NCI-H146 treated with DMSO at 0.1 percent for 48 hours (cell line): Measurements from ENCODE around the gene AKR1D1.

Experiments
- DNase-seq: peaks from one replicate; lab custom pipeline; 2025; ENCODE audit not compliant: unreplicated experiment; lab: John Stamatoyannopoulos, UW

Gene AKR1D1

GRCh38 chr7:138162236-138162635, 86.0 kb downstream of the AKR1D1 start:
- DNase-seq, result no peak

GRCh38 chr7:138163800-138164199, 87.5 kb downstream of the AKR1D1 start:
- no peak for DNase-seq

- DNase-seq, result no peak
Measured at GRCh38 chr7:138164804-138165203, 88.5 kb downstream of the AKR1D1 start.

- no peak for DNase-seq
Measured at GRCh38 chr7:138166681-138167080, 90.4 kb downstream of the AKR1D1 start.

GRCh38 chr7:138167222-138167621, 91.0 kb downstream of the AKR1D1 start:
- no peak for DNase-seq

GRCh38 chr7:138167869-138168296, 91.6 kb downstream of the AKR1D1 start:
- DNase-seq, result no peak
